ENCODE measurements around the gene ZNF628.

ZNF628 gene

GRCh38 chr19:55485439-55486011 lies 9.1 kb downstream of the ZNF628 start:
- Histone ChIP-seq H3K9me3 (ENCODE audit: control insufficient read depth, insufficient read depth, low read length) (no peaks in the 10 kb centered on the region), H3K36me3 (ENCODE audit: control insufficient read depth, low read length) (peaks cover 5% of the 10 kb centered on the region), H3F3A (ENCODE audit: control insufficient read depth, insufficient read depth) (no peaks in the 10 kb centered on the region; the same call in 1 of the 2 replicates), H4K20me1 (ENCODE audit: control insufficient read depth, insufficient read depth, low read depth, low read length) (no peaks in the 10 kb centered on the region), H3K27ac (ENCODE audit: low read depth, low read length) (peak overlapping the region; percentile 40), H3K79me2 (ENCODE audit: control insufficient read depth, low read length) (peaks cover 5% of the 10 kb centered on the region), H3K4me1 (ENCODE audit: control insufficient read depth, low read length) (peaks cover 18% of the 10 kb centered on the region), H3K27me3 (ENCODE audit: control insufficient read depth, low read length) (no peaks in the 10 kb centered on the region), H3K4me3 (ENCODE audit: low read length) (peak overlapping the region; percentile 92), H3K4me2 (ENCODE audit: low read length) (peak overlapping the region; percentile 74), H3K9me2 (replicated peaks; ENCODE audit: control insufficient read depth, low read length) (no peaks in the 10 kb centered on the region)
- no peak for TF ChIP-seq EZH2phosphoT487 (IDR thresholded peaks at IDR 0.05; ENCODE audit: borderline replicate concordance, low read length)
- TF ChIP-seq, protein P1, sequence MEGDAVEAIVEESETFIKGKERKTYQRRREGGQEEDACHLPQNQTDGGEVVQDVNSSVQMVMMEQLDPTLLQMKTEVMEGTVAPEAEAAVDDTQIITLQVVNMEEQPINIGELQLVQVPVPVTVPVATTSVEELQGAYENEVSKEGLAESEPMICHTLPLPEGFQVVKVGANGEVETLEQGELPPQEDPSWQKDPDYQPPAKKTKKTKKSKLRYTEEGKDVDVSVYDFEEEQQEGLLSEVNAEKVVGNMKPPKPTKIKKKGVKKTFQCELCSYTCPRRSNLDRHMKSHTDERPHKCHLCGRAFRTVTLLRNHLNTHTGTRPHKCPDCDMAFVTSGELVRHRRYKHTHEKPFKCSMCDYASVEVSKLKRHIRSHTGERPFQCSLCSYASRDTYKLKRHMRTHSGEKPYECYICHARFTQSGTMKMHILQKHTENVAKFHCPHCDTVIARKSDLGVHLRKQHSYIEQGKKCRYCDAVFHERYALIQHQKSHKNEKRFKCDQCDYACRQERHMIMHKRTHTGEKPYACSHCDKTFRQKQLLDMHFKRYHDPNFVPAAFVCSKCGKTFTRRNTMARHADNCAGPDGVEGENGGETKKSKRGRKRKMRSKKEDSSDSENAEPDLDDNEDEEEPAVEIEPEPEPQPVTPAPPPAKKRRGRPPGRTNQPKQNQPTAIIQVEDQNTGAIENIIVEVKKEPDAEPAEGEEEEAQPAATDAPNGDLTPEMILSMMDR (IDR thresholded peaks at IDR 0.05; ENCODE audit: low read depth, low read length, poor library complexity, severe bottlenecking): no peak

GRCh38 chr19:55486043-55486970 lies 9.9 kb downstream of the ZNF628 start:
- H3K4me2 ChIP-seq (ENCODE audit: low read length): peak overlapping the region; percentile 74
- peaks cover 18% of the 10 kb centered on the region for H3K4me1 ChIP-seq (ENCODE audit: control insufficient read depth, low read length)
- no peak overlapping the region for H3K27ac ChIP-seq (ENCODE audit: low read depth, low read length)

GRCh38 chr19:55486971-55487923 lies 10.8 kb downstream of the ZNF628 start:
- Histone ChIP-seq H3K27ac (ENCODE audit: low read depth, low read length) (no peak overlapping the region), H3F3A (ENCODE audit: control insufficient read depth, insufficient read depth) (no peaks in the 10 kb centered on the region; the same call in 1 of the 2 replicates), H3K4me3 (ENCODE audit: low read length) (no peak overlapping the region), H3K79me2 (ENCODE audit: control insufficient read depth, low read length) (peaks cover 5% of the 10 kb centered on the region), H3K36me3 (ENCODE audit: control insufficient read depth, low read length) (peaks cover 5% of the 10 kb centered on the region), H4K20me1 (ENCODE audit: control insufficient read depth, insufficient read depth, low read depth, low read length) (no peaks in the 10 kb centered on the region), H3K27me3 (ENCODE audit: control insufficient read depth, low read length) (no peaks in the 10 kb centered on the region), H3K9me3 (ENCODE audit: control insufficient read depth, insufficient read depth, low read length) (no peaks in the 10 kb centered on the region), H3K4me1 (ENCODE audit: control insufficient read depth, low read length) (peaks cover 18% of the 10 kb centered on the region), H3K4me2 (ENCODE audit: low read length) (no peak overlapping the region), H3K9me2 (replicated peaks; ENCODE audit: control insufficient read depth, low read length) (no peaks in the 10 kb centered on the region)
- TF ChIP-seq, protein P1 (IDR thresholded peaks at IDR 0.05; ENCODE audit: low read depth, low read length, poor library complexity, severe bottlenecking): no peak
- TF ChIP-seq EZH2phosphoT487 (IDR thresholded peaks at IDR 0.05; ENCODE audit: borderline replicate concordance, low read length): no peak

More at GRCh38 chr19:55486043-55486970, 9.9 kb downstream of the ZNF628 start:
- Histone ChIP-seq H3F3A (ENCODE audit: control insufficient read depth, insufficient read depth) (no peaks in the 10 kb centered on the region; the same call in 1 of the 2 replicates), H3K79me2 (ENCODE audit: control insufficient read depth, low read length) (peaks cover 5% of the 10 kb centered on the region), H3K36me3 (ENCODE audit: control insufficient read depth, low read length) (peaks cover 5% of the 10 kb centered on the region), H3K4me3 (ENCODE audit: low read length) (peak overlapping the region; percentile 92), H3K9me2 (replicated peaks; ENCODE audit: control insufficient read depth, low read length) (no peaks in the 10 kb centered on the region), H3K9me3 (ENCODE audit: control insufficient read depth, insufficient read depth, low read length) (no peaks in the 10 kb centered on the region), H3K27me3 (ENCODE audit: control insufficient read depth, low read length) (no peaks in the 10 kb centered on the region), H4K20me1 (ENCODE audit: control insufficient read depth, insufficient read depth, low read depth, low read length) (no peaks in the 10 kb centered on the region)
- TF ChIP-seq EZH2phosphoT487 (IDR thresholded peaks at IDR 0.05; ENCODE audit: borderline replicate concordance, low read length): no peak
- TF ChIP-seq, protein P1 (IDR thresholded peaks at IDR 0.05; ENCODE audit: low read depth, low read length, poor library complexity, severe bottlenecking): no peak

All from DOHH2 (cell line).